Measurements from ENCODE around the gene FNBP1L. TPM values are rescaled to one million over a fixed set of nuclear protein-coding genes. Genes with fewer than 3 reads are reported as not detected.

The FNBP1L gene
- total and polyA plus RNA-seq, 9 of the 15 experiments (the other 6 are each of a cell fraction or from before 2014, with no cell fraction given), result 1.4 to 6.9 (median 5.9) TPM

DNA sequence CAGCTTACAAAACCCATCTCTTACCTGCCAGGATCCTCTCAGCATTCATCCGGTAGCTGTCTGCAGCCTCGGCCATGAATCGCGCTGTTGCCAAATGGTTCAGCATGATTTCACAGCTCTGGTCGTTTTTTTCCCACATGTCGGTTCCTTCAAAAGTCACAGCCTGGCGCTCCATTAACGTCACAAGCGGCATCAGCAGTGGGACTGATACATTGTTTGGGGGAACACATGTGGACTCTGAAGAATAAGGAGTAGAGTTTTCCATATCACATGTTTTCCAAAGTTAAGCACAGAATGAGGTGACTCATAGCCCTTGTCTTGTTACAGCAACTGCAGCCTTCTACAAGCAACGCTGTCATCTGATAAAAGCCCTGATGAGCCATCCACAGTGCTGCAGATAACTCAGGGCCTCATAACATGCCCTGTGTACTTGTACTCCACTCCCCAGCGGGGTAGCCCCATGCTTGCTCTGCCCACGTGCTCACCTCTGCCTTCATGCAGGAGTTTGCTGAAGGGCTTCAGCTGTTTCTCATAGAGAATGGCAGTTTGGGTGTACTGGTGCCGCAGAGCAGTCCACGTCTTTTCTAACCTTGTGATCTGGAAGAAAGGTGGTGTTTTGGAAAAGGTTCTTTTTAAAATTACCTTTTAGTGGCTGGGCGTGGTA is 119.5 kb downstream of the FNBP1L start (continued):
- no peak for TF ChIP-seq BDP1 (IDR thresholded peaks at IDR 0.05; ENCODE audit: insufficient read depth, insufficient read length)
- TF ChIP-seq, protein P1, sequence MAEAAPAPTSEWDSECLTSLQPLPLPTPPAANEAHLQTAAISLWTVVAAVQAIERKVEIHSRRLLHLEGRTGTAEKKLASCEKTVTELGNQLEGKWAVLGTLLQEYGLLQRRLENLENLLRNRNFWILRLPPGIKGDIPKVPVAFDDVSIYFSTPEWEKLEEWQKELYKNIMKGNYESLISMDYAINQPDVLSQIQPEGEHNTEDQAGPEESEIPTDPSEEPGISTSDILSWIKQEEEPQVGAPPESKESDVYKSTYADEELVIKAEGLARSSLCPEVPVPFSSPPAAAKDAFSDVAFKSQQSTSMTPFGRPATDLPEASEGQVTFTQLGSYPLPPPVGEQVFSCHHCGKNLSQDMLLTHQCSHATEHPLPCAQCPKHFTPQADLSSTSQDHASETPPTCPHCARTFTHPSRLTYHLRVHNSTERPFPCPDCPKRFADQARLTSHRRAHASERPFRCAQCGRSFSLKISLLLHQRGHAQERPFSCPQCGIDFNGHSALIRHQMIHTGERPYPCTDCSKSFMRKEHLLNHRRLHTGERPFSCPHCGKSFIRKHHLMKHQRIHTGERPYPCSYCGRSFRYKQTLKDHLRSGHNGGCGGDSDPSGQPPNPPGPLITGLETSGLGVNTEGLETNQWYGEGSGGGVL (CRISPR knock-in tag; IDR thresholded peaks at IDR 0.05), result no peak
- no peak for TF ChIP-seq SRSF1 (IDR thresholded peaks at IDR 0.05; ENCODE audit: low read depth, low read length)
- TF ChIP-seq ZNF57 (CRISPR knock-in tag; IDR thresholded peaks at IDR 0.05), result peak; percentile 16; the same call in 1 of the 2 replicates
- TF ChIP-seq TGIF2 (CRISPR knock-in tag; IDR thresholded peaks at IDR 0.05), result no peak
- TF ChIP-seq, protein P2, sequence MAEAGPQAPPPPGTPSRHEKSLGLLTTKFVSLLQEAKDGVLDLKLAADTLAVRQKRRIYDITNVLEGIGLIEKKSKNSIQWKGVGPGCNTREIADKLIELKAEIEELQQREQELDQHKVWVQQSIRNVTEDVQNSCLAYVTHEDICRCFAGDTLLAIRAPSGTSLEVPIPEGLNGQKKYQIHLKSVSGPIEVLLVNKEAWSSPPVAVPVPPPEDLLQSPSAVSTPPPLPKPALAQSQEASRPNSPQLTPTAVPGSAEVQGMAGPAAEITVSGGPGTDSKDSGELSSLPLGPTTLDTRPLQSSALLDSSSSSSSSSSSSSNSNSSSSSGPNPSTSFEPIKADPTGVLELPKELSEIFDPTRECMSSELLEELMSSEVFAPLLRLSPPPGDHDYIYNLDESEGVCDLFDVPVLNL (CRISPR knock-in tag; IDR thresholded peaks at IDR 0.05; ENCODE audit: low read depth), result no peak
- peak; percentile 70 for TF ChIP-seq SMAD4 (CRISPR knock-in tag; conservative IDR thresholded peaks at IDR 0.05)
- no peak for TF ChIP-seq ZC3H8 (IDR thresholded peaks at IDR 0.05)
- peak; percentile 87 for TF ChIP-seq NCOR1 (IDR thresholded peaks at IDR 0.05)
- no peak for TF ChIP-seq STAT5B (CRISPR knock-in tag; IDR thresholded peaks at IDR 0.05)
- no peak; the same call in 1 of the 2 replicates for TF ChIP-seq HSF4 (CRISPR knock-in tag; IDR thresholded peaks at IDR 0.05; ENCODE audit: borderline replicate concordance)
- TF ChIP-seq SOX6 (IDR thresholded peaks at IDR 0.05), result peak; percentile 96
- peak; percentile 80 for TF ChIP-seq RBM39 (optimal IDR thresholded peaks at IDR 0.05; ENCODE audit: low read depth, low read length)
- TF ChIP-seq ZNF239 (CRISPR knock-in tag; IDR thresholded peaks at IDR 0.05), result peak; percentile 81
- peak; percentile 100 for TF ChIP-seq FOSL1 (tag; conservative IDR thresholded peaks at IDR 0.05)
- peak; percentile 53 for TF ChIP-seq EGR1 (conservative IDR thresholded peaks at IDR 0.05)
- TF ChIP-seq SRSF3 (IDR thresholded peaks at IDR 0.05; ENCODE audit: insufficient read depth, low read length), result no peak
- TF ChIP-seq, protein P3, sequence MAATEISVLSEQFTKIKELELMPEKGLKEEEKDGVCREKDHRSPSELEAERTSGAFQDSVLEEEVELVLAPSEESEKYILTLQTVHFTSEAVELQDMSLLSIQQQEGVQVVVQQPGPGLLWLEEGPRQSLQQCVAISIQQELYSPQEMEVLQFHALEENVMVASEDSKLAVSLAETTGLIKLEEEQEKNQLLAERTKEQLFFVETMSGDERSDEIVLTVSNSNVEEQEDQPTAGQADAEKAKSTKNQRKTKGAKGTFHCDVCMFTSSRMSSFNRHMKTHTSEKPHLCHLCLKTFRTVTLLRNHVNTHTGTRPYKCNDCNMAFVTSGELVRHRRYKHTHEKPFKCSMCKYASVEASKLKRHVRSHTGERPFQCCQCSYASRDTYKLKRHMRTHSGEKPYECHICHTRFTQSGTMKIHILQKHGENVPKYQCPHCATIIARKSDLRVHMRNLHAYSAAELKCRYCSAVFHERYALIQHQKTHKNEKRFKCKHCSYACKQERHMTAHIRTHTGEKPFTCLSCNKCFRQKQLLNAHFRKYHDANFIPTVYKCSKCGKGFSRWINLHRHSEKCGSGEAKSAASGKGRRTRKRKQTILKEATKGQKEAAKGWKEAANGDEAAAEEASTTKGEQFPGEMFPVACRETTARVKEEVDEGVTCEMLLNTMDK (IDR thresholded peaks at IDR 0.05; ENCODE audit: borderline replicate concordance, insufficient read depth, low read depth, low read length, poor library complexity, severe bottlenecking), result no peak
- TF ChIP-seq, protein P4, sequence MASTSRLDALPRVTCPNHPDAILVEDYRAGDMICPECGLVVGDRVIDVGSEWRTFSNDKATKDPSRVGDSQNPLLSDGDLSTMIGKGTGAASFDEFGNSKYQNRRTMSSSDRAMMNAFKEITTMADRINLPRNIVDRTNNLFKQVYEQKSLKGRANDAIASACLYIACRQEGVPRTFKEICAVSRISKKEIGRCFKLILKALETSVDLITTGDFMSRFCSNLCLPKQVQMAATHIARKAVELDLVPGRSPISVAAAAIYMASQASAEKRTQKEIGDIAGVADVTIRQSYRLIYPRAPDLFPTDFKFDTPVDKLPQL (IDR thresholded peaks at IDR 0.05; ENCODE audit: extremely low read depth, insufficient read length), result no peak
- TF ChIP-seq ZNF717 (CRISPR knock-in tag; IDR thresholded peaks at IDR 0.05), result no peak
- TF ChIP-seq SMAD3 (CRISPR knock-in tag; conservative IDR thresholded peaks at IDR 0.05), result peak; percentile 28; the same call in 1 of the 2 replicates
- no peak for TF ChIP-seq ZNF274 (IDR thresholded peaks at IDR 0.05; ENCODE audit: borderline replicate concordance, low read depth, low read length)
- peak; percentile 88 for TF ChIP-seq PML (IDR thresholded peaks at IDR 0.05; ENCODE audit: low read length)
- TF ChIP-seq ZNF175 (CRISPR knock-in tag; IDR thresholded peaks at IDR 0.05; ENCODE audit: low read depth), result peak; percentile 99
- no peak for TF ChIP-seq KLF1 (tag; IDR thresholded peaks at IDR 0.05)
